ENCODE results near the gene TAS1R3. TPM values are rescaled to one million over a fixed set of nuclear protein-coding genes. Genes with fewer than 3 reads are reported as not detected.

TAS1R3 gene
- total RNA-seq, 1 donor from 2014 or later: 1.0 TPM

Other genes with a start within 250 kb of the TAS1R3 start
- 16.3 and 16.8 TPM in 2 replicates for gene C1orf159, start 215.2 kb upstream of the TAS1R3 start, total RNA-seq
- gene TTLL10, start 157.4 kb upstream of the TAS1R3 start, total RNA-seq: 0.30 and 0.89 TPM in 2 replicates
- gene TNFRSF18, start 124.7 kb upstream of the TAS1R3 start, total RNA-seq: 26.8 and 29.8 TPM in 2 replicates
- gene TNFRSF4, start 117.1 kb upstream of the TAS1R3 start, total RNA-seq: 46.0 and 47.8 TPM in 2 replicates
- gene SDF4, start 99.3 kb upstream of the TAS1R3 start, total RNA-seq: 111 and 112 TPM in 2 replicates
- 27.1 and 27.5 TPM in 2 replicates for gene B3GALT6, start 99.0 kb upstream of the TAS1R3 start, total RNA-seq
- 2.9 and 3.2 TPM in 2 replicates for gene C1QTNF12, start 84.6 kb upstream of the TAS1R3 start, total RNA-seq
- 76.0 and 80.4 TPM in 2 replicates for gene UBE2J2, start 57.4 kb upstream of the TAS1R3 start, total RNA-seq
- gene SCNN1D, start 50.8 kb upstream of the TAS1R3 start, total RNA-seq: 3.6 and 4.6 TPM in 2 replicates
- gene ACAP3, start 23.4 kb upstream of the TAS1R3 start, total RNA-seq: 66.6 and 67.7 TPM in 2 replicates
- gene PUSL1, start 22.7 kb upstream of the TAS1R3 start, total RNA-seq: 22.3 and 23.1 TPM in 2 replicates
- gene INTS11, start 6.6 kb upstream of the TAS1R3 start, total RNA-seq: 115 and 116 TPM in 2 replicates
- gene CPTP, start 6.5 kb upstream of the TAS1R3 start, total RNA-seq: 20.0 and 20.7 TPM in 2 replicates
- 31.5 and 35.4 TPM in 2 replicates for gene DVL1, start 18.1 kb downstream of the TAS1R3 start, total RNA-seq
- gene MXRA8, start 27.3 kb downstream of the TAS1R3 start, total RNA-seq: 0.11 TPM in 2 replicates
- 110 and 112 TPM in 2 replicates for gene AURKAIP1, start 43.9 kb downstream of the TAS1R3 start, total RNA-seq
- gene CCNL2, start 68.1 kb downstream of the TAS1R3 start, total RNA-seq: 111 TPM in 2 replicates
- gene MRPL20, start 76.0 kb downstream of the TAS1R3 start, total RNA-seq: 123 and 133 TPM in 2 replicates
- gene ANKRD65, start 90.0 kb downstream of the TAS1R3 start, total RNA-seq: not detected in 2 replicates
- 0.27 and 0.68 TPM in 2 replicates for gene VWA1, start 104.4 kb downstream of the TAS1R3 start, total RNA-seq
- 0.16 and 0.93 TPM in 2 replicates for gene ATAD3C, start 118.4 kb downstream of the TAS1R3 start, total RNA-seq
- gene ATAD3B, start 140.5 kb downstream of the TAS1R3 start, total RNA-seq: 49.2 and 51.4 TPM in 2 replicates
- gene ATAD3A, start 180.9 kb downstream of the TAS1R3 start, total RNA-seq: 51.9 and 52.4 TPM in 2 replicates
- 1.0 and 1.1 TPM in 2 replicates for gene TMEM240, start 209.3 kb downstream of the TAS1R3 start, total RNA-seq
- 137 TPM in 2 replicates for gene SSU72, start 243.6 kb downstream of the TAS1R3 start, total RNA-seq